GM18508 (cell line): Measurements from ENCODE around the gene MAP6D1.

Experiments
- ATAC-seq: cut with Tn5 transposase; IDR thresholded peaks from one replicate; pipeline ENCODE4 v1.9.1; 2021; ENCODE audit warnings: moderate number of reproducible peaks; ENCODE audit not compliant: insufficient read depth, unreplicated experiment

The MAP6D1 gene

DNA sequence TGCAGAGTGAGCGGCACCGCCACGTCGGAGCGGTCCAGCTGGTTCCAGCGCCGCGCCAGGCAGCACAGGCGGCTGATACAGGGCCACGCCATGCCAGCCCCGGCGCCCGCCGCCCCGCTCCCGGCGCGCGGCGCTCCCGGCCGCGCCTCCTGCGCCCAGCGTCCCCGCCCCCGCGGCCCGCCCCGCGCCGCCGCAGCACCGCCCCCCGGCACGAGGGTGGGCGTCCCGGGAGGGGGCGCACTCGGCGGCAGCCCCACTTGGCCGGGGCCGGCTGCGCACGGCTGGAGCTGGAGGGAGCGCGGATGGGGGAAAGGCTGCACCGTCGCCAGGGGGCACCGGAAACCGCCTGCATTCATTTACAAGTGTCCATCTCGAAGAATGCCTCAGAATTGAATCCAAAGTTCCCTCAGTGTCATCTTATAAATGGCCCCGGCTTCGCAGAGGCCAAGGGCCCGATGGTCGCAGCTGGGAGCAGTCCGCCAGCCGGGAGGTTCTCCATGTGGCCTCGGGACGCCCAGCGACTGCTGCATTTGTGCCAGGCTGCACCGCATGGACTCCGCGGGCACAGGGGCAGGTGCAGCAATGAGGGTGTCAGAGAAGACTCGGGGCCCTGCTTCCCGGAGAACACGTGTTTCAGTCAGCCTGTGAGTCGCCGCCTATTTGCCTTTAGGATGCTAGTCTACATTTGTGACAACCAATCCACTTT lies at the start of gene MAP6D1:
MAP6D1 (minus strand) TSS at position 122 of the 706 bp plus-strand sequence; CDS start at position 92, 30 bp downstream.
- ATAC-seq: no peak

GRCh38 chr3:183873914-183874313 lies 48.5 kb upstream of the MAP6D1 start:
- no peak for ATAC-seq

GRCh38 chr3:183871541-183871940 lies 46.2 kb upstream of the MAP6D1 start:
- ATAC-seq: no peak

DNA sequence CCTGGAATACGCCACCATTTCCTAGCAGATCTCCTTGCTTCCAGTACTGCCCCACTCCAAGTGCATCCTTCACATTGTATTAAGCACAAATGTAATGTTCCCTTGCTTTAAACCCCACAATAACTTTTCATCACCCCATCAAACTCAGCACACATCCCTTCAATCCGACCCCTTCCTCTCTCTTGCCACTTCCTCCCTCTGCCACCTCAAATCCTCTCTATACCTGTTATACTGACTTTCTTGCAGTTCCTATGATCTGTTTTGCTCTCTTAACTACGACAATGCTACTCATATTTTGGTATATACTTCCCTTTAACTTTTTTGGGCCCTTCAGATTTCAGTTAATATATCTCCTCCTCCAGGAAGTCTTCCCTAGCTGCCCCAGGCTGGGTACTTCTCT lies 45.2 kb upstream of the MAP6D1 start:
- no peak for ATAC-seq

DNA sequence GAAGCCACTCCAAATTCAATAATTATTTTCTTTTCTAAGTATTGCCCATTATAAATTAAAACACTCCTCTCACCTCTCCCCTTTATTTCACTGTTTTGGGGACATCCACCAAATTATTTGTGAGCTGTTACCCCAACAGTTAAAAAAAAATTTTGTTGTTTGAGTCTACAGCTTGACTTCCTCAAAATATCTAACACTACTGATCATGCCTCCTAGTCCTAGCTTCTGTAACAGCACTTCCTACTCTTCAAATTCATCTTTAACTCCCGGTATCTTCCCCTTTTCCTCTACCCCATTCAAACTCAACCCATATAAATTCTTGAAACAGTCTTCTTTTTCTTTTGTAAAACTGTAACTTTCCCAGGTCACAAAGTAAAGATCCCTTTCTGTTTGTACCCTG lies 43.4 kb upstream of the MAP6D1 start:
- ATAC-seq: no peak

- no peak for ATAC-seq
Measured at GRCh38 chr3:183862610-183863009, 37.2 kb upstream of the MAP6D1 start.

DNA sequence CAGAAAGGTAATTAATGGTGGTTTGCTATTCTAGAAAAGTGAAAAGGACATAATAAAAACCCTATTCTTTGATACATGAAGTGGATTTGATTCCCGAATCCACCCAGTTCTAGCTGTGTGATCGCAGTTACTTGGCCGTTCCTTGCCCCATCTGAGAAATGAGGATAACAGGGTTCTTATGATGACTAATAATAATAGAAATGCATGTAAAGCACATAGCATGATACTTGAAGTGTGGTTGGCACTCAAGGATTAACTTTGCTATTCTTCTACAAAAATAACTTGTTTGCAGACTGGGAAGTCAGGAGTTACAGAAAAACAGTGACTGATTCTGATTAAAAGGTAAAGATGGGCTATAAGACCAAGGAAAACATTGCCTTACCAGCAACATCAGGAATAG lies 32.5 kb upstream of the MAP6D1 start:
- no peak for ATAC-seq

GRCh38 chr3:183854318-183855035 lies 29.1 kb upstream of the MAP6D1 start:
- ATAC-seq: no peak

GRCh38 chr3:183845608-183846288 lies 20.4 kb upstream of the MAP6D1 start:
- ATAC-seq: no peak

- ATAC-seq: no peak
Measured at GRCh38 chr3:183845090-183845489, 19.7 kb upstream of the MAP6D1 start.

DNA sequence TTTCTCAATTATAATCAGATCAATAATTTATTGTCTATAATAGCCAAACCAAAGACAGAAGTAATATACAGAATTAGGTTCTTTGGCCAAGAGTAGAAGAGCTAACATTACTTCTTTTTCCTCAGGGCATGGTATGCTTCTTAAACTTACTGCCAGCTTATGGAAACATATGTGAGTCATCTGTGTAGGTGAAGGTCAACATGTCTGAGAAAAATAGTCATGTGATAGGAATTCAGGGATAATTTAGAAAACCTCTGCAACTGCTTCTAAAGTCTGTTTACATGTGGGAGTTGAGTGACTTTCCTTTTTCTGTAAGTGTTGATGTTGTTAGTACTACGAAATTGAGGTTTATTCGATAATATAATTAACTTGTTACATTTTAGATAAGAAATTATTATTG lies 19.2 kb upstream of the MAP6D1 start:
- no peak for ATAC-seq

DNA sequence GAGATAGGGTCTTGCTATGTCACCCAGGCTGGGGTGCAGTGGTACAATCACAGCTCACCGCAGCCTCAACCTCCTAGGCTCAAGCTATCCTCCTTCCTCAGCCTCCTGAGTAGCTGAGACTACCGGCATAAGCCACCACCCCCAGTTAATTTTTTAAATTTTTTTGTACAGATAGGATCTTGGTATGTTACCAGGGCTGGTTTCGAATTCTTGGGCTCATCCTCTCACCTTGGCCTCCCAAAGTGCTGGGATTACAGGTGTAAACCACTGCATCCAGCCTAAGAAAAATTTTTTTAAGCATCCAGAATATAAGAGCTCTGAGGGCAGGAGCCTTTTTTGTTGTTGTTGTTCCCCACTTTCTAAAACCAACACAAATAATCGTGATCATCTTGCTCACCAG lies 14.4 kb upstream of the MAP6D1 start:
- ATAC-seq: no peak

DNA sequence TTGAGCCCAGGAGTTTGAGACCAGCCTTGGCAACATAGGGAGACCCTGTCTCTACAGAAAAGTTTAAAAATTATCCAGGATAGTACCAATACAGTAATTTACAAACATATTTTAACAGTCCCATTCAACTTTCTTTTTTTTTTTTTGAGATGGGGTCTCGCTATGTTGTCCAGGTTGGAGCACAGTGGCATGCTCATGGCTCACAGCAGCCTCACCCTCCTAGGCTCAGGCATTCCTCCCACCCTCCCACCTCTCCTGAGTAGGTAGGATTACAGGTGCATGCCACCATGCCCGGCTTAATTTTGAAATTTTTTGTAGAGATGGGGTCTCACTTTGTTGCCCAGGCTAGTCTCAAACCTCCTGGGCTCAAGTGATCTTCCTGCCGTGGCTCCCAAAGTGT lies 12.5 kb upstream of the MAP6D1 start:
- no peak for ATAC-seq

DNA sequence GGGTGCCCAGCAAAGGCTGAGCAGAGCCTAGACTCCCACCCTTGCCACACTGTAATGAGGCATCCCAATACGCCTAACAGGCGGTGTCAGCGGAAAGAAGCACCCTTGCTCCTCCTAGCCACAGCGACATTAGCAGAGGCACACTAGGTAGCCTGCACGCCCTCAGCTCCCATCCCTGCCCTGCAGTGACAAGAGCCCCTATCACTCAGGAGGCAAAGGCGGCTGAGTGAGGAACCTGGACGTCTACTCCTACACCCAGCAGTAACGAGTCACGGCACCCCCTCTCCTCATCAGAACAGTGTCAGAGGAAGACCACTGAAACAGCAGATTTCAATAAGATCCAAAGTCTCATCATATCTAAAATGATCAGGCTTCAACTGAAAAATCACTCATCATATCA lies 12.0 kb upstream of the MAP6D1 start:
- ATAC-seq: no peak

- no peak for ATAC-seq
Measured at GRCh38 chr3:183833516-183833915, 8.1 kb upstream of the MAP6D1 start.

DNA sequence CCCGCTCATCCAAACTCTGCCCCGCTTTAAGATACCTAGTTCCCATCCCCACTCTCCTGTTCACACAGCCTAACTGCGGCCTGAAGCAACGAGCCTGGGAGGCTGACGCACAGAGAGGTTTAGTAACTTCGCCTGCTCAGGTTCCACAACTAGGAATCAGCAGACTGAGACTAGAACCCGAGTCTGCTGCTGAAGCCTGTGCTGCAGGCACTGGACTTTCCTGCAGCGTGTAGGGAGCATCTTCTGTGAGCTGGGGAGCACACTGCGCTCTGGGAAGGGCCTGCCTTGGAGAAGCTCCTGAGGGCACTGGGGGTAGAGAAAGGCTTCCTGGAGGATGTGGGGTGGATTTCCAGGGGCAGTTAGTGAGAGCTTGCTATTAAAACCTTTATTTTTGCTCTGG lies 4.8 kb upstream of the MAP6D1 start:
- ATAC-seq: no peak

DNA sequence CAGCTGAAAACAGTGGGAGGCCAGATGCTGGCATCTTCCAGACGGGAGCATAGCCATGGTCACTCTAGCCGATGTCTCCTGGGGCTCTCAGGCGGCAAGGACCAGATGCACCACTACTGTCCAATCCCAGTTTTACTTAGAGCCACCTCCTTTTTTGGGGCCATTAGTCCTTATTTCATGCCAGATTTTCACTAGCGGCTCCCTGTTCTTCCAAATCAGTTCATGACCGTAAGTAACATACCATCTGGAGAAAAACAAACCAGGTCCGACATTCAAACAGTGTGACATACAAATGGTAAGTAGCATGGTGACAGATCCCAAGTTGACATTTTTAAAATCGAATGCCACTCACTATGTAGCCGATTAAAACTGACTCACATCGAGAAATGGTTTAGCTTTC lies 4.1 kb upstream of the MAP6D1 start:
- no peak for ATAC-seq

GRCh38 chr3:183828538-183828870 lies 3.1 kb upstream of the MAP6D1 start:
- ATAC-seq: no peak

DNA sequence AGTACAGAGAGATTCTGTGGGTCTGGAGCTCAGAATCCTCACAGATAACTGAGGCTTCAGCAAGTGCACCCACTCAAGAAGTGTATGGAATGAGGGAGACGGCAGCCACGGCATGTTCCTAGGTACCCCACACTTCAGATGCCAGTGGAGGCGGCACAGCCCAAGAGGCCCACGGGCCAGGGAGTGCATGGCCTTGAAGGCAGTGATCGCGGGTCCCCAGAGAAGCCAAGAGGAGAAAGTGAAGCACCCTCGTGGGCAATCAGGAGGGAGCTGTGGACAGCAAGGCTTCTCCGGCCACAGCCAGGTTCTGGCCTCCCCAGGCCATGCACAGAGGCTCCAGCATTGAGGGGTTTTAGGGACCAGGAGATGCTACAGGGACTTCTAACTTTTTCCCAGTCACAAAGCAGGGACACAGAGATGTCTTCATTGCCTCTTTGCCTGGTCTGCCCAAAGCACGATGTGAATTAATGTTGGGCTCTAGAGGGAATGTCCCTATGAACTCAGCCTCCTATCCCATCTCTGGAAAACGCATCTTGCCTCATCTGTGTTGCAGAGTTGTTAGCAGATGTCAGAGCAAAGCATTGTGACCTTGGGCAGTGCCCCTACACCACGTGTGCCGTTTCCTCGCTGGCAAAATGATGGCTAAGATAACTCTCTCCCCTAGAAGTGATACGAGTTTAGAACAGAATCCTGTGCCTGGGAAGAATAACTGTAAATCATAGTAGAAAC lies 2.6 kb upstream of the MAP6D1 start:
- no peak for ATAC-seq

- no peak for ATAC-seq
Measured at GRCh38 chr3:183826448-183827250, 1.3 kb upstream of the MAP6D1 start.
